ENCODE data around the gene MYO1B. TPM values are rescaled to one million over a fixed set of nuclear protein-coding genes. Genes with fewer than 3 reads are reported as not detected.
A peak's percentile ranks its signal among the peaks of the same experiment; 100 is the strongest.

Gene MYO1B
- total RNA-seq, 1 experiment from 2014 or later = 58.5 TPM

GRCh38 chr2:191262436-191262835 lies 17.2 kb downstream of the MYO1B start:
- DNase-seq (ENCODE audit: low spot score) = no peak

- DNase-seq (ENCODE audit: low spot score) = no peak
These were observed 17.8 kb downstream of the MYO1B start for GRCh38 chr2:191263050-191263449.

- DNase-seq (ENCODE audit: low spot score) = peak; percentile 48
These were observed 19.5 kb downstream of the MYO1B start for GRCh38 chr2:191264647-191265081.

- no peak for DNase-seq (ENCODE audit: low spot score)
These were observed 20.3 kb downstream of the MYO1B start for GRCh38 chr2:191265311-191266170.

GRCh38 chr2:191266201-191266600 lies 21.0 kb downstream of the MYO1B start:
- DNase-seq (ENCODE audit: low spot score) = no peak

- DNase-seq (ENCODE audit: low spot score) = no peak
These were observed 23.4 kb downstream of the MYO1B start for GRCh38 chr2:191268596-191268995.

GRCh38 chr2:191270306-191271161 lies 25.3 kb downstream of the MYO1B start:
- no peak for DNase-seq (ENCODE audit: low spot score)

- DNase-seq (ENCODE audit: low spot score) = no peak
These were observed 26.9 kb downstream of the MYO1B start for GRCh38 chr2:191272064-191272463.

- DNase-seq (ENCODE audit: low spot score) = no peak
These were observed 29.2 kb downstream of the MYO1B start for GRCh38 chr2:191274413-191274815.

GRCh38 chr2:191276792-191277465 lies 31.7 kb downstream of the MYO1B start:
- no peak for DNase-seq (ENCODE audit: low spot score)

GRCh38 chr2:191280290-191280689 lies 35.1 kb downstream of the MYO1B start:
- no peak for DNase-seq (ENCODE audit: low spot score)

- DNase-seq (ENCODE audit: low spot score) = no peak
These were observed 35.9 kb downstream of the MYO1B start for GRCh38 chr2:191280834-191281756.

GRCh38 chr2:191285252-191285651 lies 40.0 kb downstream of the MYO1B start:
- DNase-seq (ENCODE audit: low spot score) = no peak

GRCh38 chr2:191287820-191288219 lies 42.6 kb downstream of the MYO1B start:
- no peak for DNase-seq (ENCODE audit: low spot score)

GRCh38 chr2:191289049-191289448 lies 43.8 kb downstream of the MYO1B start:
- no peak for DNase-seq (ENCODE audit: low spot score)

- DNase-seq (ENCODE audit: low spot score) = no peak
These were observed 46.3 kb downstream of the MYO1B start for GRCh38 chr2:191291471-191291870.

GRCh38 chr2:191292869-191293268 lies 47.7 kb downstream of the MYO1B start:
- no peak for DNase-seq (ENCODE audit: low spot score)

- DNase-seq (ENCODE audit: low spot score) = no peak
These were observed 49.9 kb downstream of the MYO1B start for GRCh38 chr2:191295088-191295487.

- no peak for DNase-seq (ENCODE audit: low spot score)
These were observed 51.1 kb downstream of the MYO1B start for GRCh38 chr2:191296083-191297006.

GRCh38 chr2:191297033-191297432 lies 51.8 kb downstream of the MYO1B start:
- DNase-seq (ENCODE audit: low spot score) = no peak
